Activated CD8-positive, alpha-beta T cell treated with anti-CD3 and anti-CD28 coated beads, Interleukin-2, amount 10 ng/mL, durations not matched to agents 7 days and 5 days (primary cell): ENCODE results near the gene NFKB2. TPM values are rescaled to one million over a fixed set of nuclear protein-coding genes. Genes with fewer than 3 reads are reported as not detected.

Experiments
- ATAC-seq: fragments of 150-1000 bp; cut with Tn5 transposase; one replicate; pipeline ENCODE4 v1.10.0; 2021; ENCODE audit warnings: moderate library complexity
- CTCF ChIA-PET: fragments of 350-600 bp; sonication (Branson Sonifier 250); formaldehyde crosslinking; loops from one replicate; lab custom pipeline; 2021; ENCODE audit warnings: antibody characterized with exemption; lab: Charles Lee
- POLR2A ChIA-PET: fragments of 350-600 bp; sonication (Branson Sonifier 250); formaldehyde crosslinking; loops from one replicate; lab custom pipeline; 2021; ENCODE audit warnings: antibody characterized with exemption; lab: Charles Lee
- DNase-seq: peaks from one replicate; pipeline ENCODE4 v3.0.0-alpha.2; 2020
- H3K27ac Mint-ChIP-seq: one replicate; pipeline ENCODE4 v1.8.0; 2021; ENCODE audit warnings: mild to moderate bottlenecking, mixed read lengths
- H3K27me3 Mint-ChIP-seq: one replicate; pipeline ENCODE4 v1.8.0; 2021; ENCODE audit warnings: low read depth, mixed read lengths
- H3K36me3 Mint-ChIP-seq: one replicate; pipeline ENCODE4 v1.8.0; 2021; ENCODE audit warnings: low read depth, mixed read lengths
- H3K4me1 Mint-ChIP-seq: one replicate; pipeline ENCODE4 v1.8.0; 2021; ENCODE audit warnings: low read depth, mixed read lengths
- H3K4me3 Mint-ChIP-seq: one replicate; pipeline ENCODE4 v1.8.0; 2021; ENCODE audit warnings: mild to moderate bottlenecking, mixed read lengths
- H3K9me3 Mint-ChIP-seq: one replicate; pipeline ENCODE4 v1.8.0; 2022; ENCODE audit warnings: mixed read lengths; ENCODE audit not compliant: insufficient read depth
- total RNA-seq, 2 experiments: library from RNA; stranded (reverse); gene quantifications; one replicate each; pipeline ENCODE4 v1.2.3, GENCODE V29; 2021

Gene NFKB2
- total RNA-seq, 2 experiments from 2014 or later, result 52.7 to 56.6 TPM

GRCh38 chr10:102424145-102424544 is 28.6 kb downstream of the NFKB2 start:
- peaks cover 1% of the 10 kb centered on the region for H3K27me3 Mint-ChIP-seq
- ChIA-PET CTCF (interaction anchor here (0.8 to 4.8 kb wide), 5 partner anchors 21 to 254 kb away, joined by 3 to 52 read pairs (median 3); no protein-coding TSS in a partner anchor), POLR2A (interaction anchor here (1.6 to 5.6 kb wide), 4 partner anchors 10 to 27 kb away, joined by 4 to 75 read pairs (median 47); partner anchors contain the start of genes C10orf95, CUEDC2 and NFKB2)
- DNase-seq, result no peak
- no peak overlapping the region for H3K27ac Mint-ChIP-seq
- no peak overlapping the region for H3K4me3 Mint-ChIP-seq
- no peaks in the 10 kb centered on the region for H3K9me3 Mint-ChIP-seq
- H3K36me3 Mint-ChIP-seq, result peaks cover 15% of the 10 kb centered on the region
- peaks cover 36% of the 10 kb centered on the region for H3K4me1 Mint-ChIP-seq
- no peak for ATAC-seq

GRCh38 chr10:102424916-102425315 is 29.4 kb downstream of the NFKB2 start:
- no peak overlapping the region for H3K27ac Mint-ChIP-seq
- H3K4me1 Mint-ChIP-seq, result peaks cover 28% of the 10 kb centered on the region
- DNase-seq, result no peak
- CTCF ChIA-PET, result interaction anchor here (0.8 to 1.1 kb wide), 4 partner anchors 21 to 194 kb away, joined by 3 read pairs; no protein-coding TSS in a partner anchor
- H3K36me3 Mint-ChIP-seq, result peaks cover 15% of the 10 kb centered on the region
- H3K9me3 Mint-ChIP-seq, result no peaks in the 10 kb centered on the region
- POLR2A ChIA-PET, result interaction anchor here (5.6 kb wide), 1 partner anchor 28 kb away, joined by 68 read pairs; the partner anchor contains the start of gene NFKB2
- no peaks in the 10 kb centered on the region for H3K27me3 Mint-ChIP-seq
- no peak for ATAC-seq
- no peak overlapping the region for H3K4me3 Mint-ChIP-seq

- no peak overlapping the region for H3K4me3 Mint-ChIP-seq
These were observed 29.9 kb downstream of the NFKB2 start for GRCh38 chr10:102425444-102425843.

GRCh38 chr10:102426803-102427287 is 31.3 kb downstream of the NFKB2 start:
- H3K4me3 Mint-ChIP-seq, result no peak overlapping the region
- peaks cover 26% of the 10 kb centered on the region for H3K4me1 Mint-ChIP-seq
- ATAC-seq (no peak), DNase-seq (no peak)
- no peak overlapping the region for H3K27ac Mint-ChIP-seq
- ChIA-PET CTCF (interaction anchor here (0.8 to 1.3 kb wide), 4 partner anchors 9 to 198 kb away, joined by 3 read pairs; no protein-coding TSS in a partner anchor), POLR2A (interaction anchor here (1.2 kb wide), 1 partner anchor 9 kb away, joined by 6 read pairs; no protein-coding TSS in a partner anchor)
- no peaks in the 10 kb centered on the region for H3K27me3 Mint-ChIP-seq
- H3K9me3 Mint-ChIP-seq, result no peaks in the 10 kb centered on the region
- peaks cover 15% of the 10 kb centered on the region for H3K36me3 Mint-ChIP-seq

More at GRCh38 chr10:102425444-102425843, 29.9 kb downstream of the NFKB2 start:
- peaks cover 23% of the 10 kb centered on the region for H3K4me1 Mint-ChIP-seq
- H3K27me3 Mint-ChIP-seq, result no peaks in the 10 kb centered on the region
- ATAC-seq (no peak), DNase-seq (no peak)
- no peak overlapping the region for H3K27ac Mint-ChIP-seq
- no peaks in the 10 kb centered on the region for H3K9me3 Mint-ChIP-seq
- peaks cover 15% of the 10 kb centered on the region for H3K36me3 Mint-ChIP-seq
- CTCF ChIA-PET, result interaction anchor here (1.0 kb wide), 1 partner anchor 26 kb away, joined by 3 read pairs; no protein-coding TSS in a partner anchor
- POLR2A ChIA-PET, result interaction anchor here (1.2 kb wide), 1 partner anchor 25 kb away, joined by 3 read pairs; the partner anchor contains the start of gene C10orf95

GRCh38 chr10:102429468-102429867 is 34.0 kb downstream of the NFKB2 start:
- peaks cover 28% of the 10 kb centered on the region for H3K4me1 Mint-ChIP-seq
- H3K9me3 Mint-ChIP-seq, result no peaks in the 10 kb centered on the region
- POLR2A ChIA-PET, result no interaction called here
- H3K27ac Mint-ChIP-seq, result no peak overlapping the region
- ATAC-seq, result no peak
- no peak overlapping the region for H3K4me3 Mint-ChIP-seq
- H3K36me3 Mint-ChIP-seq, result peaks cover 4% of the 10 kb centered on the region
- no peaks in the 10 kb centered on the region for H3K27me3 Mint-ChIP-seq
- no peak for DNase-seq
- CTCF ChIA-PET, result no interaction called here

- H3K4me3 Mint-ChIP-seq, result peak overlapping the region; percentile 95
- ATAC-seq (no peak), DNase-seq (no peak)
- peaks cover 8% of the 10 kb centered on the region for H3K36me3 Mint-ChIP-seq
- no peaks in the 10 kb centered on the region for H3K27me3 Mint-ChIP-seq
- H3K9me3 Mint-ChIP-seq, result no peaks in the 10 kb centered on the region
- POLR2A ChIA-PET, result interaction anchor here (1.1 to 7.1 kb wide), 5 partner anchors 10 to 72 kb away, joined by 3 to 81 read pairs (median 12); partner anchors contain the start of genes C10orf95, FBXL15, NFKB2 and SUFU
- CTCF ChIA-PET, result interaction anchor here (1.0 to 5.5 kb wide), 8 partner anchors 10 to 262 kb away, joined by 3 to 36 read pairs (median 5); partner anchors contain the start of gene FBXL15
- peaks cover 43% of the 10 kb centered on the region for H3K4me1 Mint-ChIP-seq
- H3K27ac Mint-ChIP-seq, result peak overlapping the region; percentile 94
These were observed 36.1 kb downstream of the NFKB2 start for GRCh38 chr10:102431452-102432124.

GRCh38 chr10:102432162-102432950 is 36.9 kb downstream of the NFKB2 start, which contains the start of gene CUEDC2:
CUEDC2 (minus strand) TSS chr10:102432574; CDS start chr10:102425188, 7,386 bp downstream.
- Mint-ChIP-seq H3K4me3 (peak within 1 kb of the TSS; percentile 95), H3K36me3 (peaks cover 12% of the 10 kb centered on the region), H3K4me1 (peaks cover 47% of the 10 kb centered on the region), H3K9me3 (no peaks in the 10 kb centered on the region), H3K27ac (peak within 1 kb of the TSS; percentile 94), H3K27me3 (no peaks in the 10 kb centered on the region)
- peak; percentile 97 for DNase-seq
- peak; percentile 90 for ATAC-seq
- POLR2A ChIA-PET, result interaction anchor here (0.8 to 7.1 kb wide), 7 partner anchors 10 to 72 kb away, joined by 3 to 81 read pairs (median 4); partner anchors contain the start of genes C10orf95, FBXL15, NFKB2 and SUFU
- CTCF ChIA-PET, result interaction anchor here (1.0 to 5.5 kb wide), 10 partner anchors 11 to 263 kb away, joined by 3 to 36 read pairs (median 4); partner anchors contain the start of genes ACTR1A and FBXL15

GRCh38 chr10:102433619-102434046 is 38.1 kb downstream of the NFKB2 start:
- ChIA-PET CTCF (interaction anchor here (1.1 to 5.5 kb wide), 5 partner anchors 9 to 45 kb away, joined by 3 to 36 read pairs (median 26); partner anchors contain the start of genes C10orf95 and FBXL15), POLR2A (interaction anchor here (0.6 to 7.1 kb wide), 5 partner anchors 12 to 70 kb away, joined by 3 to 81 read pairs (median 4); partner anchors contain the start of genes C10orf95 and FBXL15)
- no peaks in the 10 kb centered on the region for H3K27me3 Mint-ChIP-seq
- H3K4me3 Mint-ChIP-seq, result peak overlapping the region; percentile 95
- ATAC-seq (no peak), DNase-seq (no peak)
- peaks cover 59% of the 10 kb centered on the region for H3K4me1 Mint-ChIP-seq
- peaks cover 24% of the 10 kb centered on the region for H3K36me3 Mint-ChIP-seq
- no peaks in the 10 kb centered on the region for H3K9me3 Mint-ChIP-seq
- peak overlapping the region; percentile 94 for H3K27ac Mint-ChIP-seq

GRCh38 chr10:102434394-102435132 is 39.1 kb downstream of the NFKB2 start:
- Mint-ChIP-seq H3K4me3 (peak overlapping the region; percentile 88), H3K4me1 (peaks cover 59% of the 10 kb centered on the region), H3K27ac (peak overlapping the region; percentile 76), H3K36me3 (peaks cover 24% of the 10 kb centered on the region), H3K9me3 (no peaks in the 10 kb centered on the region), H3K27me3 (no peaks in the 10 kb centered on the region)
- DNase-seq (no peak), ATAC-seq (no peak)
- ChIA-PET CTCF (interaction anchor here (1.4 to 5.5 kb wide), 6 partner anchors 12 to 265 kb away, joined by 5 to 36 read pairs (median 21); partner anchors contain the start of genes C10orf95 and FBXL15), POLR2A (interaction anchor here (1.0 to 7.1 kb wide), 5 partner anchors 13 to 40 kb away, joined by 3 to 81 read pairs (median 23); partner anchors contain the start of genes C10orf95, FBXL15 and NFKB2)

- no peaks in the 10 kb centered on the region for H3K9me3 Mint-ChIP-seq
- H3K27me3 Mint-ChIP-seq, result no peaks in the 10 kb centered on the region
- POLR2A ChIA-PET, result interaction anchor here (1.0 to 7.1 kb wide), 6 partner anchors 9 to 40 kb away, joined by 3 to 81 read pairs (median 17); partner anchors contain the start of genes C10orf95, FBXL15 and NFKB2
- DNase-seq, result peak; percentile 36
- peak overlapping the region; percentile 88 for H3K4me3 Mint-ChIP-seq
- ATAC-seq, result no peak
- H3K4me1 Mint-ChIP-seq, result peaks cover 59% of the 10 kb centered on the region
- CTCF ChIA-PET, result interaction anchor here (1.4 to 5.5 kb wide), 5 partner anchors 13 to 266 kb away, joined by 5 to 28 read pairs (median 16); partner anchors contain the start of gene C10orf95
- H3K27ac Mint-ChIP-seq, result peak overlapping the region; percentile 76
- H3K36me3 Mint-ChIP-seq, result peaks cover 24% of the 10 kb centered on the region
These were observed 39.6 kb downstream of the NFKB2 start for GRCh38 chr10:102435133-102435497.
